ENCODE data around the gene MAML2. TPM values are rescaled to one million over a fixed set of nuclear protein-coding genes. Genes with fewer than 3 reads are reported as not detected.

MAML2 gene
- total and polyA plus RNA-seq, 2 experiments from 2014 or later, result 2.0 to 7.1 TPM

- Mint-ChIP-seq H3K27me3 (ENCODE audit: insufficient read depth, low read depth, poor library complexity) (peaks cover 2% of the 10 kb centered on the region), H3K4me3 (no peak overlapping the region), H3K36me3 (ENCODE audit: low read depth) (no peaks in the 10 kb centered on the region), H3K27ac (0 out of 2 replicates have a peak overlapping the region, but pooled peaks have one; percentile 15), H3K9me3 (no peaks in the 10 kb centered on the region; the same call in 2 of the 3 replicates), H3K4me1 (peaks cover 9% of the 10 kb centered on the region)
- DNase-seq (ENCODE audit: low spot score), result no peak
- no peaks in the 10 kb centered on the region for H4K20me1 ChIP-seq (replicated peaks; ENCODE audit: insufficient read depth)
- H3K4me1 ChIP-seq (ENCODE audit: insufficient read depth), result no peaks in the 10 kb centered on the region
- H3K79me2 ChIP-seq (replicated peaks; ENCODE audit: insufficient read depth), result no peaks in the 10 kb centered on the region
- TF ChIP-seq POLR2AphosphoS5 (IDR thresholded peaks at IDR 0.05; ENCODE audit: low read depth) (no peak), NANOG (IDR thresholded peaks at IDR 0.05; ENCODE audit: borderline replicate concordance) (no peak), ZNF462 (CRISPR knock-in tag; IDR thresholded peaks at IDR 0.05) (no peak), CTCF (conservative IDR thresholded peaks at IDR 0.05; ENCODE audit: low read depth in 2 of 2) (no peak), STAT1 (IDR thresholded peaks at IDR 0.05; ENCODE audit: unreplicated experiment) (no peak), ZNF331 (CRISPR knock-in tag; IDR thresholded peaks at IDR 0.05; ENCODE audit: low read depth) (no peak), JUNB (IDR thresholded peaks at IDR 0.05; ENCODE audit: unreplicated experiment) (no peak), CREB1 (CRISPR knock-in tag; IDR thresholded peaks at IDR 0.05; ENCODE audit: low read depth) (no peak)
- H2AFZ ChIP-seq, result no peak overlapping the region
- H3K9me2 ChIP-seq (ENCODE audit: insufficient read depth), result no peaks in the 10 kb centered on the region
- H3K36me3 ChIP-seq (ENCODE audit: insufficient read depth), result no peaks in the 10 kb centered on the region
- no peaks in the 10 kb centered on the region for H3K27me3 ChIP-seq (ENCODE audit: insufficient read depth)
- H3K4me2 ChIP-seq, result no peak overlapping the region
- no peak overlapping the region; the same call in 1 of the 2 replicates for H3K27ac ChIP-seq (ENCODE audit: low read depth)
- ATAC-seq, result no peak
- no peaks in the 10 kb centered on the region for H3F3A ChIP-seq (replicated peaks; ENCODE audit: low read depth)
- no peak overlapping the region for H3K4me3 ChIP-seq
Measured at GRCh38 chr11:96228473-96228891, 114.5 kb downstream of the MAML2 start.

Measured in GM23338 (cell line).